ENCODE data around the gene ZBTB16.

DNA sequence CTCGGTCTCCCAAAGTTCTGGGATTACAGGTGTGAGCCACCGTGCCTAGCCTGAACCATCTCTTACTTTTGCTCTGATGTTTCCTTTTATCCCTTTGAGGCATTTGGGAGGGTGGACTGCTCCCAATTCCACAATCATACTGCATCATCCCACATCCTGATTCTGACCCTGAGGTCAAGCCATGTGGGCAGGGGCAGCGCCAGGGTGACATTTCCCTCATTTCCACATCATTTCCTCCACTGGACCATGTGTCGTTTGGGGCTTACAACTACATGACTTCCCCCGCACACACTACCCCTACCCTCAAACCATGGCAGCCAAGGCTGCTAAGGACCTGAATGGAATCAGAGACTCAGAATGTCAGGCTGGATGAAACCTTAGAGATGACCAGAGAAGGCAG, 26.4 kb upstream of the ZBTB16 start:
- TF ChIP-seq, protein P1, sequence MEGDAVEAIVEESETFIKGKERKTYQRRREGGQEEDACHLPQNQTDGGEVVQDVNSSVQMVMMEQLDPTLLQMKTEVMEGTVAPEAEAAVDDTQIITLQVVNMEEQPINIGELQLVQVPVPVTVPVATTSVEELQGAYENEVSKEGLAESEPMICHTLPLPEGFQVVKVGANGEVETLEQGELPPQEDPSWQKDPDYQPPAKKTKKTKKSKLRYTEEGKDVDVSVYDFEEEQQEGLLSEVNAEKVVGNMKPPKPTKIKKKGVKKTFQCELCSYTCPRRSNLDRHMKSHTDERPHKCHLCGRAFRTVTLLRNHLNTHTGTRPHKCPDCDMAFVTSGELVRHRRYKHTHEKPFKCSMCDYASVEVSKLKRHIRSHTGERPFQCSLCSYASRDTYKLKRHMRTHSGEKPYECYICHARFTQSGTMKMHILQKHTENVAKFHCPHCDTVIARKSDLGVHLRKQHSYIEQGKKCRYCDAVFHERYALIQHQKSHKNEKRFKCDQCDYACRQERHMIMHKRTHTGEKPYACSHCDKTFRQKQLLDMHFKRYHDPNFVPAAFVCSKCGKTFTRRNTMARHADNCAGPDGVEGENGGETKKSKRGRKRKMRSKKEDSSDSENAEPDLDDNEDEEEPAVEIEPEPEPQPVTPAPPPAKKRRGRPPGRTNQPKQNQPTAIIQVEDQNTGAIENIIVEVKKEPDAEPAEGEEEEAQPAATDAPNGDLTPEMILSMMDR (IDR thresholded peaks at IDR 0.05 in 8 of 11, conservative IDR thresholded peaks at IDR 0.05 in 3 of 11) = no peak
- TF ChIP-seq POLR2AphosphoS5 (IDR thresholded peaks at IDR 0.05) = no peak

Data from spleen (tissue), 7 donors.